HS-27A (cell line): ENCODE measurements around the gene MAN1C1.
"Not testable (repeated sequence)": the region's sequence is repeated elsewhere in the genome, so short reads cannot be mapped to it uniquely, and the experiment has no call there.

Source experiments
- DNase-seq: peaks from one replicate; pipeline ENCODE4 v3.0.0-alpha.2; 2012; ENCODE audit warnings: low read depth, missing footprints

The MAN1C1 gene

DNA sequence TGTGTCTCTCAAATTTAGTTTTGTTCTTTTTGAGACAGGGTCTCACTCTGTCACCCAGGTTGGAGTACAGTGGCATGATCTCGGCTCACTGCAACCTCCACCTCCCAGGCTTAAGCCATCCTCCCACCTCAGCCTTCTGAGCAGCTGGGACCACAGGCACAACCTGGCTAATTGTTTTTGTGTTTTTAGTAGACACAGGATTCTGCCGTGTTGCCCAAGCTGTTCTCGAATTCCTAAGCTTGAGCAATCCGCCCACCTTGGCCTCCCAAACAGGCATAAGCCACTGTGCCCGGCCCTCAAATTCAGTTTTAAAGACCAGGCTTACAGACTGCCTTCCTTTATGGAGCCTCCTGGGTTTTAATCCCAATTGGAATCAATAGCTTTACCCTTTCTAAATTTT is 99.7 kb downstream of the MAN1C1 start:
- no peak for DNase-seq

DNA sequence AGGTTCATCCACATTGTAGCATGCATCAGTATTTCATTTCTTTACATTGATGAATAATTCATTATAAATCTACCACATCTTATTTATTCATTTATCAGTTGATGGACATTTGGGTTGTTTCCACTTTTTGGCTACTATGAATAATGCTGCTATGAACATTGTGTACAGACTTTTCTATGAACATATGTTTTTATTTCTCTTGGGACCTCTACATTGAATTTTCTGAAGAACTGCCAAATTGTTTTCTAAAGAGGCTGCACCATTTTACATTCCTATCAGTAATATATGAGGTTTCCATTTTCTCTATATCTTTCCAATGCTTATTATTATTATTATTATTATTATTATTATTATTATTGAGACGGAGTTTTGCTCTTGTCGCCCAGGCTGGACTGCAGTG is 102.1 kb downstream of the MAN1C1 start:
- DNase-seq: no peak

DNA sequence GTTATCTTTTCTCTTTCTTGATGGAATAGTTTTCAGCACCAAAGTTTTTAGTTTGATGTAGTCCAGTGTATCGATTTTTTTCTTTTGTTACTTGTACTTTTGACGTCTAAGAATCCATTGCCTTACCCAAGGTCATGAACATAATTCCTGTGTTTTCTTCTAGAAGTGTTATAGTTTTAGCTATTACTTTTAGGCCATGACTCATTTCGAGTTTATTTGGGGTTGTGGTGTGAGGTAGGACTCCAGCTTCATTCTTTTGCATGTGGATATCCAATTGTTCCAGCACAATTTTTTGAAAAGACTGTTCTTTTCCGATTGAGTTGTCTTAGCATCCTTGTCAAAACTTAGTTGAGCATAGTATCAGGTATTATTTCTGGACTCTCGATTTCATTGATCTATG is 104.0 kb downstream of the MAN1C1 start:
- no peak for DNase-seq

DNA sequence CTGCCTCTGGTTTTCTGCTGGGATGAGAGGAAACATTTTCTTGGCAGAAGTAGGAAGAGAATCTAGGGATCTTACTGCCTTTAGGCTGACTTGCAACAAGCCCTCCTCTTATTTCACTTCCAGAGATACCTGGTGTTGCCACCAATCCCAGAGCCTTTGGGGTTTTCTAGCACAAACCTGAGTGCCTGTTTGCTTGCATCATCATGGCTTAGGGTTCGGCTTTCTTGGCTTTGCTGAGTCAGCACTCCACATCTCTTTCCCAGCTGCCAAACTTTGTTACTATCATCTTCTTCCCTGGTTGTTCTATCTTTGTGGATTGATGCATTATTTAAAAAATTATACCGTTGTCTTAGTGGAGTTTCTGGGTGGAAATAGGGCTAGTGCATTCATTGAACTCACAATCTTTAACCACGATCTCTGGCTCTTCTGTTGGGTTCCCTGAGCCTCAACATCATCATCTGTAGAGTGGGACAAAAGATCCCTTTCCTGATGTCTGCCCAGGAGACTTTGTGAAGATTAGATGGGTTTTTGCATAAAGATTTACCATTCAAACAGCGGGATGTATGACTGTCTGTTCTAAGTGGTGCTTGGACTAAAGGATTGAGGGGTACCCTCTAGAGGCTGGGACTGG is 106.8 kb downstream of the MAN1C1 start:
- DNase-seq: no peak

DNA sequence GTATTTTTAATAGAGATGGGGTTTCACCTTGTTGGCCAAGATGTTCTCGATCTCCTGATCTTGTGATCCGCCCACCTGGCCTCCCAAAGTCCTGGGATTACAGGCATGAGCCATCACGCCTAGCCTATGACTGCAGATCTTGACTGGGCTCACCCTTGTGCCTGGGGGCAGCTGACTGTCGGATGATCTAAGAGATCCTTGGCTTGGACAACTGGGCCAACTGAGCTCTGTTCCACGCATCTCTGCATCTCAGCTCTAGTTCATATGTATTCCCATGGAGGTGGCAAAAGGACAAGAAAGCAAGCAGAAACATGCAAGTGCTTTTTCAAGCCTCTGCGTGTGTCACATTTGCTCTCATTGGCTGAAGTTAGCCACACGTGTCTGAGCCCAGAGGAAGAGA is 107.6 kb downstream of the MAN1C1 start:
- no peak for DNase-seq

DNA sequence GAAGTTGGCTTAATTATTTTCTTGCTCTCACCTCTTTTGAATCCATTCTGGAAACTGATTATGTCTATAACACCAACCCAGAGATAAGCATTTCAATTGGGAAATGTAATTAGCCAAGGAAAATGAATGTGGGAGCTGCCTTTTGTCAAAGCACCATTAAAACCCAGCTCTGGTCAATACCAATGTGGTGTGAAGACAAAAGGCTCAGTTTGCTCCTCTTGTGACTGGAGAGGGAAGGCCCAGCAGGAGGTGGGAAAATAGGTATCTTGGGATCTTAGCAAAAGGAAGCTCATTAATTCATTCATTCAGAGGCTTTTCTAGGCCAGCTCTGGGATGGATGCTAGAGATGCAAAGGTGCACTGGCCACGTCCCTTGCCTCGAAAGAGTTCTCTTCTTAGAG is 108.4 kb downstream of the MAN1C1 start:
- no peak for DNase-seq

DNA sequence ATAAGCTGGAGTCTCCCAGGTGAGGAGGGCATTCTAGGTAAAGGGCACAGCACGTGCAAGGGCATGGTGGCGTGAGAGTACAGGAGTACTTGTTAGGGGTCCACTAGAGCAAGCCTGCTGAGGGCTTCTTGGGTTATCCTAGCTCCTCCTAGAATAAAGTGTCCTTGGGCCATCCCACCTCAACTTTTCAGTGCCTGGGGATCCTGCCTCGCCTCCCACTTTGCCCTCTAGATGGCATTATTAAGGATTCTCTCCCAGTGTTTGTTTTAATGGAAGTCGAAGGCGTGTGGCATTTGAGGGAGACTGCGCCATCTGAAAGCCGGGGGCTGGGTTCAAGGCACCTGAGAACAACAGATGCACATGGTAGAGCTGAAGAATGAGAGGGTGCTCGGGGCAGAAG is 108.9 kb downstream of the MAN1C1 start:
- no peak for DNase-seq

DNA sequence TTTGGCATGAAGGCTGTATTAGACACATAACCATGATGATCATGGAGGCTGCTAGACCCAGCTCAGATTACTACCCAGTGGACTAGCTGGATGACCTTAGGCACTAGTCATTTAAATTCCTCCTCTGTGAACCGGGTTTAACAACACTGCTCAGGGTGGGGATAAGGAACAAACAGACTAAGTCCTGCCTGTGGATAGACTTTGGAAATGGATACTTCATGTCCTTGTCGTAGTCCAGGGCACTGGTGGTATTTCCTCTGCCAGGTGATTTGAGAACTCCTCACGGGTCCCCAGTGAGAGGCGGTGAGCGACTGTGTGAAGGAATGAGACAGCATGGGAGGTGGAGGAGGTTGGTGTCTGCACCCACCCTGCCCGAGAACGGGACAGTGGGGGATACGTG is 110.5 kb downstream of the MAN1C1 start:
- DNase-seq: no peak

DNA sequence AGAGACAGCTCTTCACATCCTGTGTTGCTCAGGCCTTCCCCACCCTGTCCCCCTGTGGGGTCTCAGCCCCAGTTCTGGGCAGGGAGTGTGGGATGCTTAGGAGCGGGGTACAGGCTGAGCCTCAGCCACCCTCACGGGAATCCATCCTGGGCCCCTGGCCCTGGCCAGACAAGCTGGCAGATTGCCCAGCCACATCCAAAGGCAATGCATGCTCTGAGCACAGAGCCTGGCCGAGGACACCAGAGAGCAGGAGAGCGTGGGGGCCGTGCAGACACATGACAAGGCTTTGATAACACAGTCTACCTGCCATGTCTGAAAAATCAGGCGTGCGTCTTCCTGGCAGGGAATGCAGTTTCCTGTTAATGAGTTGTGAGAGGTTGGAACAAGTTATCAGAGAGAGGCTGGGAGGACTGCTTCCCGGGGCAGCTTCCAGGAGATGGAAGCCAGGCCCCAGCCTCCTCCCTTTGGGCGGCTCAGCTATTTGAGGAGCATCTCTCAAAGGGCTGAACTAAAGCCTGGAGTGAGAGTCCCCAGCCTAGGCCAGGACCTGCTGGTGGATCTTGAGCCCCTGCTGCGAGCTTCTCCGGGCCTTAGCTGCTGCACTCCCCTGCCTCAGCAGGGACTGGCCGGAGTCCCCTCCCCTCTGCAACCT is 111.2 kb downstream of the MAN1C1 start:
- no peak for DNase-seq

DNA sequence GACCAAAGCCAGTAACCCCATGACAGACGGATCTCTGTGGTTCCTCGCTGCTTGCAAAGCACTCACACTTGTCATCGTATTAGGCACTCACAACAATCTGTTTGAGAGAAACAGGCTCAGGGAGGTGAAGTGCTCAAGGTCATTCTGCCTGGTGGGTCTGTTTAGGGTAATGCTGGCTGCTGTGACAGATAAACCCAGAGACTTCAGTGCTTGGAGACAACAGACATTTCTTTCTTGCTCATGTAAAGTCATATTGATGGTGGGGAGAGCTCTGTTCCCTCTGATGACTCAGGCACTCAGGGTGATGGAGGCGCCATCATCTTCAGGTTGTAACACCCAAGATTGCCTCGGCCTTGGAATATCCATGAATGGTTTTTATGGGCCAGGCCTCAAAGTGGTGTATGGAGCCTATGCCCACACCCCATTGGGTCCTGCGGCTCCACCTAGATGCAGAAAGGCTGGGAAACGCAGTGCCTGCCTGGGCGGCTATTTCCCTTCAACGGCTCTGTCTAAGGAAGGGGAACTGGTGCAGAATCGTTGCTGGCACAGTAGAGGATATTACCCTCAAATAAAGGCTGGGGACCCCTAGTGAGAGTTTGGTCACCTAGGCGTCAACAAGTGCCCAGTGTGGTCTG is 111.8 kb downstream of the MAN1C1 start:
- no peak for DNase-seq

DNA sequence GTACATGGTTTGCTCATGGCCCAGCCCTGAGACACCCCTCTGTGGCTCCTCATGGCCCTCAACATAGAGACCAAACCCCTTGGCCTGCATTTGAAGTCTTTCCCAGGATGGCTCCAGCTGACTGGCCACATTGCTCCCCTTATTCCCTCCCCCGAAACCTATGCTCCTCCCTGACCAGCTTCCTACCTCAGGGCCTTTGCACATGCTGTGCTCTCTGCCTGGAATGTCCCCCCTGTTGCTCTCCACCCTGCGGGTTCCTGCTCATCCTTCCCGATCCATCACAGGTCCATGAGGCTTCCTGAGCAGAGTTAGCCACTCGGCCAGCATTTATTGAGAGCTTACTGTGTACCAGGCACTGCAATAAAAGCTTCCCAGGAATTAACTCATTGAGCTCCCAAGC is 112.5 kb downstream of the MAN1C1 start:
- DNase-seq: no peak

DNA sequence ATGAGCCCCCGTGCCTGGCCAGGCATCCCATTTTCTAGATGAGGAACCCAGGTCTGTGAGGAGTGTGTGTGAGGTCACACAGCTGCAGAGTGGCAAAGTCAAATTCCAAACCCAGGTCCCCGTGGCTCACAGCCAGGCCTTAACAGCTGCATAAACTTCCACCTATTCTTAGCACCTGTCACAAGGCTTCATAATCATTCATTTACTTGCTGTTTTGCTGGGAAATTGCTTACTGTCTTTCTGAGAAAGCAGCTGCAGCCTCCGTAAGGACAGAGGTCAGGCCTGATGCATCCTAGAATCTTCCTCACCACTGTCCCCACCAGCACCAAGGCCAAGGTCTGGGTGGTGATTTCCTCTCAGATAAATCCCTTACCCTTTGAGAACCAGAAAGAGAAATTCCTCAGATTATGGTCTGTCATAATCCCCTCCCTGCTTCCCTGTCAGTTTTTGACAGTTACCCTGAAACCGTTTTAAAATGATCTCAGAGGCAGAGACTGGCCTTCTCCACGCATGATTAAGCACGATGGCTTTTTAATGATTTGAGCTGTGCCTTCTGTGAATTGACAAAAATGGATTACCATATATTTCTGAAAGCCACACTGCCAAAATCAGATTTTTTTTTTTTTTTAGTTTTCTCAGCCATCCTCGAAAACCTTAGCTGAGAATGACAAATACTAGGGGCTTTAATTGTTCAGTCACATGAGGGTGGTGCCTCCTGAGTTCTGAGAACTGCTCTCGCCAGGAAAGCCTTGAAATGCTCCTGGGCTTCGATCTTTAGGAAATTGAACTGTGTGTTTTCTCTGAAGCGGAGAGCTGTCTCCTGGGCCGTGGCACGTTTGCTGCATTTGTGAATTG is 113.4 kb downstream of the MAN1C1 start:
- DNase-seq: no peak

DNA sequence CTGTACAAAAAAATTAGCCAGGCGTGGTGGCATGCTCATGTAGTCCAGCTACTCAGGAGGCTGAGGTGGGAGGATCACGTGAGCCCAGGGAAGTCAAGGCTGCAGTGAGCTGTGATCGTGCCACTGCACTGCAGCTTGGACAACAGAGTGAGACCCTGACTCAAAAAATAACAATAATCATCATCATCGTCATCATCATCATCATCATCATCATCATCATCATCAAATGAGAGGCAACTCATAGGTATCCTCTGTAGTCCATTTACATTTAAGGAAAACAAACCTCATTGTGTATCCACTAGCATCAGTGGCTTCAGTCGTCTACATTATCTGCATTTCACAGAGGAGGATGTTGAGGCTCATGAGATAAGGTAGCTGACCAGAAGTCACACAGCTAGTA is 114.6 kb downstream of the MAN1C1 start:
- DNase-seq: no peak

DNA sequence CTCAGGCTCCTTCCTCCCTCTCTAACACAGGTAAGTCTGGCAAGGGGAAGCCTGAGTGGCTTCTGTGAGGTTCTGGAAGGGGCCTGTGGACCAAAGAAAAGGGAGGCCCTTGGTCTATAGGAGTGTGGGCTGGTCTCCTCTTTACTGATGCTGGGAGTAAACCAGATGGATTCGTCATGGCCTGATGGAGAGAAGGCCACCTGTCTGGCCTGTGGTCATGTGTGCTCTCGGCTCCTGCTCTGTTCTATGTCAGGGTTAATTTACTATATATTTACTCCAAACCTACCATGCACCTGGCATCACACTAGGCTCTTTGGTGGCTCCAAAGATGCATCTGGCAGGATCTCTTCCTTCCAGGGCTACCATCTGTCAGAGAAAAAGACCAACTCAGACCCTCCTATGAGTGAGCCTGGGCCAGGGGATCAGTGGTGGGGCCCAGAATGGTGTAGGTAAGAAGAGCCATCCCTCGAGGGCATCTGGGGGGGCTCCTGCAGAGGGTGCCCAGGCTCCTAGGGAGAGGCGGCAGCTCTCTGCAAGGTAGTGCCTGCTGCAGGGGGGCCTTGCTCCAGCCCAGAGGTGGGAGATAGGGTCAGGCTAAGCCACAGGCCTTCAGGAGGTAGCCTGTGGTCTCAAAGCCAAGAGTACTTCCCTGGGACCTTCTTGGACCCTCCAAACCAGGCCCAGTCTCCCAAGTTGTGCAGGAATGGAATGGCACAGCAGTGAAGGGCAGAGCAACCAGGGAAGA is 115.2 kb downstream of the MAN1C1 start:
- DNase-seq: no peak

DNA sequence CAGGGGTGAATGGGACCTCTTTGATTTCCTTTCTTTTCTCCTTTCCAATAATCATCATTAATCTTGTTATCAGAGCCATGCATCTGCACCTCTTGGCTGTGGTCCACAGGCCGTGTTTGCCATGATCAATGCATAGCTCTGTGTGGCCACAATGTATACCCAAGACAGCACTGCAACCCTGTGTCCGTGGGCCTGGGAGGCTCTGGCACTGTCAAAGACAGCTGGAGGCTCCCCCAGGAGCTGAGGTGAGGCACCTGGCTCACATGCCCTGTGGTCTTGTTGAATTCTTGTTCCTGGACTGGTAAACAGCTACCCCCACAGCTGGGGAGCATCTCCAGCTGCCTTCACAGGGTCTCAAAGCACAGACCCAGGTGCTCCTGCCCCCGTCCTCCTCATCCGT is 116.2 kb downstream of the MAN1C1 start:
- no peak for DNase-seq

DNA sequence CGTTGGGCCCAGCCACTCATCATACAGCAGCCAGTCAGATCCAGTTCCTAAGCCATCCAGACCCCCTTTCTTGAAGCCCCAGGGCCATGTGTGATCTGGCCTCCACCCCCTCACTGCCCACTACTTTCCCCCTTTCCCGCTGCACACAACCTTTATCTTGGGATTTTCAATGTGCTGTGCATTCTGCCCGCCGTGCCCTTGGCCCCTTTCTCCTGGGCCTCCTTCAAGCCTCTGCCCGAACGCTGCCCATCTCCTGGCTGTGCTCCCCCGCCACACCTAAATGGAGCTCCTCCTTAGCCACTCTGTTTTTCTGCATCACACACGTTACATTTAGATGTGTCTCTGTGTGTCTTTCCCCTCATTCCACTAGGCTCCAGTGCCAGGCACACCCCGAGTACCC is 116.7 kb downstream of the MAN1C1 start:
- DNase-seq: no peak

DNA sequence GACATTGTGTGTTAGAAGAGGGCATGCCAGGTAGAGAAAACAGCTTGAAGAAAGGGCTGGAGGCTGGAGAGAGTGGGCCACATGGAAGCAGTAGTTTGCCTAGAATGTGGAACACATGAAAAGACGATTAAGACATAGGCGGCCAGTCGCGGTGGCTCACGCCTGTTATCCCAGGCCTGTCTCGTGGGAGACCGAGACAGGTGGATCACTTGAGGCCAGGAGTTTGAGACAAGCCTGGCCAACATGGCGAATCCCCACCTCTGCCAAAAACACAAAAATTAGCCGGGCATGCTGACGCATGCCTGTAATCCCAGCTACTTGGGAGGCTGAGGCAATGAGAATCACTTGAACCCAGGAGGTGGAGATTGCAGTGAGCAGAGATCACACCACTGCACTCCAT is 118.4 kb downstream of the MAN1C1 start:
- not testable (repeated sequence) for DNase-seq

DNA sequence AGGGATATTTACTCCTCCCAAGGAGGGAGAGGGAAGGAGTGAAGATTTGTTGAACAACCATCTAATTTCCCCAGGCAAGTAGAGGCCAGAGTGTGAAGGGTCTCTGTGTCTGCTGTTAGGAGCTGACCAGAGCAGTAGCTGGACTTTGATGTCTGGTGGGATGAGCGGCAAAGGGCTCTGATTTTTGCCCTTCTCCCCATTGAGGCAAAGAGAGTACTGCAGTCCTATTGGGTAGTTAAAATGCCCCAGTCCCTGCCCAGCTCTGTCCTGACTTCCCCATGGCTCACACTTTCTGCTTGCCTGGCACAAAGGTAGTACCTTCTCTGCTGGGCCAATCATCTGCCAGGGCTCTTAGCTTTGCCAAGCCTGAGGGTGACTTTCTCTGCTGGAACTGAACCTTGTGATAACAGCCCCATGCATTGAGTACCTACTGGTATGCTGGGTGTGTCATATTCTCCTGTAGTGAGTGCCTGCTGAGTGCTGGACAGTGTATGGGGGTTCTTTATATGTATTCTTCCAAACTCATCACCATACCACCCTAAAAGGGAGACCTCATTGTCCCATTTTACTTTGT is 119.5 kb downstream of the MAN1C1 start:
- DNase-seq: no peak

DNA sequence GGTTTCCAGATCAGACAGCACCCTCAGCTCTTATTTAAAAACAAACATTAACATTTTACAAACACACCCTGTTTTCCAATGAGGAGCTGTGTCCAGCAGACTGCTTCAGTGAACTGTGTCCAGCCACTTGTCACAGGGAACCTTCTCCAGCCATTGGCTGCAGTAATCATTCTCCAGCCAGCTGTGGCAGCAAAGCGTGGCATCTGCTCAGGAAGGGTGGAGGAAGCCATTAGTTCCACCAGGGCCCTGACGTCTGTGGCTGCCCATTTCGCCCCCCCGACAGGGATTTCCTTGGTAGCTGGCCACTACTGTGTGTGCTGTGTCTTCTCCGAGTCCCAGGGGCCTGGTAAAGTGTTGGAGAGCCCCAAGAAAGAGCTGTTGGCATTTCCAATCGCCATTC is 120.5 kb downstream of the MAN1C1 start:
- no peak for DNase-seq

DNA sequence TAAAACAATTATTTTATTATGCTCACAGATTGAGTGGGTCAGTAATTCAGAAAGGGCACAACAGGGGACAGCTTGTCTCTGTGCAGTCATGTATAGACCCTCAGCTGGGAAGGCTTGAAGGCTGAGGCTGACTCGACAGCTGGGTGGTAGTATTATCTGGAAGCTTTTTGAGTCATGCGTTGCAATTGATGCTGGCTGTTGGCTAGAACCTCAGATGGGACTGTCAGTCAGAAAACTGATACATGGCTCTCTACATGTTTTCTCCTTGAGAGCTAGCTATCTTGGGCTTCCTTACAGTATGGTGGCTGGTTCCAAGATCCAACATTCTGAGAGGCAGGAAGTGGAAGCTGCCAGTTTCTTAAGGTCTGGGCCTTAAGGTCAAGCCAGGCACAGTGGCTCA is 121.9 kb downstream of the MAN1C1 start:
- DNase-seq: no peak

DNA sequence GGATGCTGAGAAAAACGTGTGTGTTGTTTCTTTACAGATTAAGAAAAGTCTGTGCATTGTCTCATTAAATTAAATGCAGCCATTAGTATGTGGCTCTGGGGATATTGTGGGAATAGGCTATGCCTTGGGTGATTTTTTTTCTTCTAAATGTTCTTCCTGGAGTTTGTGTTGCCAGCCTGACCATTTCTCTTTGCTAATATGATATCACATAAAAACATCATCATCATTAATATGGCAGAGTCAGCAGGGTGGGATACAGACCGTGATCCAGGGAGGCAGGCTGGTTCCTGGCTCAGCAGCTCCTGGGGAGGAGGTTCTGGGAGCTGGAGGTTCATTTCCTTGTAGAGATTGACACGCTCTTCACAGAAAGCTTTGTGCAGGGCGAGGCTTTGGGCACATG is 122.8 kb downstream of the MAN1C1 start:
- DNase-seq: no peak

DNA sequence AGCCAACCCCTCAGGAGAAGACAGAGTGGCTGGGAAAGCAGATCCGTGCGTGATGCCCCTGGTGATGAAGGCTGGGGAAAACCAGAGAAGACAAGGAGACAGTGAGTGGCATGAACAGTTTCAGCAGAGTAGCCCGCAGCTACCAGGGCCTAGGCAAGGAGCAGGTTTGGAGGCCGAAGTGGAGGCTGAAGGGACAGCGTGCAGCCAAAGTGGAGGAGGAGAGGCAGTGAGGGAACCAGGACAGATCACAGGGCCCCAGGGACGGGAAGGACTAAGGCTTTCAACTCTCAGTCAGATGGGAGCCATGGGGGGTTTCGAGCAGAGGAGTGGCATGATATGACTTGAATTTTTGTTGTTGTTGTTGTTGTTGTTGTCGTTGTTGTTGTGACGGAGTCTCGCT is 123.5 kb downstream of the MAN1C1 start:
- DNase-seq: no peak
